WTC11 (cell line): ENCODE measurements around the gene UBD. TPM values are rescaled to one million over a fixed set of nuclear protein-coding genes. Genes with fewer than 3 reads are reported as not detected.

Source experiments
- ATAC-seq: fragments of 200-7000 bp; cut with Tn5 transposase; 2 replicates; pipeline ENCODE4 v1.10.0; 2021; ENCODE audit warnings: mild to moderate bottlenecking, moderate library complexity
- CTCF ChIA-PET: fragments of 300-600 bp; sonication (Branson Sonifier 250); formaldehyde crosslinking; loops from one replicate; lab custom pipeline; 2021; ENCODE audit warnings: antibody characterized with exemption; lab: Charles Lee
- POLR2A ChIA-PET: fragments of 350-600 bp; sonication (Branson Sonifier 250); formaldehyde crosslinking; loops from one replicate; lab custom pipeline; 2021; ENCODE audit warnings: antibody characterized with exemption; lab: Charles Lee
- DNase-seq: peaks from one replicate; pipeline ENCODE4 v3.0.0; 2021; ENCODE audit warnings: low spot score
- H3K27ac Mint-ChIP-seq: 2 replicates; pipeline ENCODE4 v1.8.0; 2021; ENCODE audit warnings: mixed read lengths
- H3K27me3 Mint-ChIP-seq: 2 replicates; pipeline ENCODE4 v1.8.0; 2021; ENCODE audit warnings: low read depth, mild to moderate bottlenecking, moderate library complexity, mixed read lengths
- H3K36me3 Mint-ChIP-seq: 2 replicates; pipeline ENCODE4 v1.8.0; 2021; ENCODE audit warnings: mixed read lengths
- H3K4me1 Mint-ChIP-seq: 2 replicates; pipeline ENCODE4 v1.8.0; 2022; ENCODE audit warnings: mixed read lengths
- H3K4me3 Mint-ChIP-seq: 2 replicates; pipeline ENCODE4 v1.8.0; 2021; ENCODE audit warnings: mild to moderate bottlenecking, moderate library complexity, mixed read lengths
- H3K9me3 Mint-ChIP-seq: 2 replicates; pipeline ENCODE4 v1.8.0; 2021; ENCODE audit warnings: mixed read lengths
- ATF2 ChIP-seq: sonication (generic); formaldehyde crosslinking; IDR thresholded peaks from 2 replicates; pipeline ENCODE4 v1.8.1; 2022; ENCODE audit warnings: low read depth, missing genetic modification reagents, borderline replicate concordance
- CDX4 ChIP-seq: fragments of 250-450 bp; sonication (Bioruptor Pico); IDR thresholded peaks from 2 replicates; pipeline ENCODE4 v1.9.0; 2021; ENCODE audit warnings: moderate library complexity, mild to moderate bottlenecking, inconsistent platforms, borderline replicate concordance
- E2F5 ChIP-seq: sonication (generic); formaldehyde crosslinking; IDR thresholded peaks from 2 replicates; pipeline ENCODE4 v1.8.1; 2022; ENCODE audit warnings: mild to moderate bottlenecking, moderate library complexity, missing genetic modification reagents
- GTF2I ChIP-seq: fragments of 250-450 bp; sonication (Bioruptor Pico); conservative IDR thresholded peaks from 2 replicates; pipeline ENCODE4 v1.4.0; 2021; ENCODE audit warnings: mild to moderate bottlenecking
- JAZF1 ChIP-seq: fragments of 250-450 bp; sonication (Bioruptor Pico); IDR thresholded peaks from 2 replicates; pipeline ENCODE4 v1.9.0; 2021; ENCODE audit warnings: moderate library complexity, mild to moderate bottlenecking, inconsistent platforms
- KAT7 ChIP-seq: sonication (generic); formaldehyde crosslinking; IDR thresholded peaks from 2 replicates; pipeline ENCODE4 v1.8.1; 2023; ENCODE audit warnings: missing genetic modification reagents, mild to moderate bottlenecking, borderline replicate concordance
- MAX ChIP-seq: sonication (generic); formaldehyde crosslinking; IDR thresholded peaks from 2 replicates; pipeline ENCODE4 v1.8.0; 2022; ENCODE audit warnings: mild to moderate bottlenecking, missing genetic modification reagents
- NFATC4 ChIP-seq: fragments of 250-450 bp; sonication (Bioruptor Pico); IDR thresholded peaks from 2 replicates; pipeline ENCODE4 v1.9.0; 2021; ENCODE audit warnings: mild to moderate bottlenecking
- SMAD3 ChIP-seq: sonication (generic); formaldehyde crosslinking; IDR thresholded peaks from 2 replicates; pipeline ENCODE4 v1.8.0; 2022; ENCODE audit warnings: missing genetic modification reagents, mild to moderate bottlenecking, borderline replicate concordance
- TEAD1 ChIP-seq: sonication (generic); formaldehyde crosslinking; IDR thresholded peaks from 2 replicates; pipeline ENCODE4 v1.8.0; 2022; ENCODE audit warnings: mild to moderate bottlenecking, missing genetic modification reagents
- USF2 ChIP-seq: sonication (generic); formaldehyde crosslinking; IDR thresholded peaks from 2 replicates; pipeline ENCODE4 v1.8.1; 2023; ENCODE audit warnings: mild to moderate bottlenecking, missing genetic modification reagents, moderate library complexity
- ZNF281 ChIP-seq: sonication (generic); formaldehyde crosslinking; IDR thresholded peaks from 2 replicates; pipeline ENCODE4 v1.8.0; 2023; ENCODE audit warnings: mild to moderate bottlenecking, missing genetic modification reagents
- ZNF317 ChIP-seq: sonication (generic); formaldehyde crosslinking; IDR thresholded peaks from 2 replicates; pipeline ENCODE4 v1.8.1; 2023; ENCODE audit warnings: low read depth, mild to moderate bottlenecking, moderate library complexity, missing genetic modification reagents, borderline replicate concordance
- ZNF396 ChIP-seq: fragments of 250-450 bp; sonication (Bioruptor Pico); IDR thresholded peaks from 2 replicates; pipeline ENCODE4 v1.8.0; 2021; ENCODE audit warnings: mild to moderate bottlenecking, moderate library complexity, borderline replicate concordance
- ZNF423 ChIP-seq: fragments of 250-450 bp; sonication (Bioruptor Pico); IDR thresholded peaks from 2 replicates; pipeline ENCODE4 v2.1.2; 2022; ENCODE audit warnings: mild to moderate bottlenecking, moderate library complexity
- ZNF512 ChIP-seq: sonication (generic); formaldehyde crosslinking; IDR thresholded peaks from 2 replicates; pipeline ENCODE4 v1.8.1; 2022; ENCODE audit warnings: missing genetic modification reagents, borderline replicate concordance
- ZNF671 ChIP-seq: fragments of 250-450 bp; sonication (Bioruptor Pico); IDR thresholded peaks from 2 replicates; pipeline ENCODE4 v1.8.0; 2021; ENCODE audit warnings: mild to moderate bottlenecking
- ZSCAN18 ChIP-seq: fragments of 250-450 bp; sonication (Bioruptor Pico); IDR thresholded peaks from 2 replicates; pipeline ENCODE4 v2.1.2; 2022; ENCODE audit warnings: mild to moderate bottlenecking, moderate library complexity
- total RNA-seq: library from RNA; stranded (reverse); gene quantifications from 3 replicates; pipeline ENCODE4 v1.2.3, GENCODE V29; 2021

Gene UBD
- total RNA-seq, 1 experiment from 2014 or later, result 0.15 TPM

GRCh38 chr6:29531668-29532067 lies 27.9 kb downstream of the UBD start (continued):
- TF ChIP-seq ZNF281 (CRISPR knock-in tag) (no peak), ZNF512 (CRISPR knock-in tag) (no peak), USF2 (CRISPR knock-in tag) (no peak)

- no peaks in the 10 kb centered on the region for H3K36me3 Mint-ChIP-seq
- H3K27ac Mint-ChIP-seq, result no peak overlapping the region
- ChIA-PET CTCF (no interaction called here), POLR2A (no interaction called here)
- no peak overlapping the region for H3K4me3 Mint-ChIP-seq
- H3K9me3 Mint-ChIP-seq, result peaks cover 13% of the 10 kb centered on the region
- H3K4me1 Mint-ChIP-seq, result peaks cover 5% of the 10 kb centered on the region
- H3K27me3 Mint-ChIP-seq, result no peaks in the 10 kb centered on the region; the same call in 1 of the 2 replicates
- TF ChIP-seq ZNF396 (CRISPR knock-in tag) (no peak), ATF2 (no peak), KAT7 (CRISPR knock-in tag) (no peak), SMAD3 (CRISPR knock-in tag) (no peak), GTF2I (CRISPR knock-in tag) (no peak), CDX4 (CRISPR knock-in tag) (no peak), ZSCAN18 (CRISPR knock-in tag) (no peak)
- ATAC-seq (no peak), DNase-seq (no peak)
Measured at GRCh38 chr6:29530671-29531310, 28.7 kb downstream of the UBD start.

GRCh38 chr6:29529956-29530355 lies 29.6 kb downstream of the UBD start:
- Mint-ChIP-seq H3K4me3 (no peak overlapping the region), H3K9me3 (peaks cover 16% of the 10 kb centered on the region), H3K27ac (no peak overlapping the region), H3K4me1 (peaks cover 13% of the 10 kb centered on the region), H3K36me3 (no peaks in the 10 kb centered on the region; the same call in 1 of the 2 replicates), H3K27me3 (no peaks in the 10 kb centered on the region; the same call in 1 of the 2 replicates)
- ATAC-seq (no peak), DNase-seq (no peak)
- ChIA-PET POLR2A (no interaction called here), CTCF (no interaction called here)
- TF ChIP-seq ZNF423 (no peak), JAZF1 (CRISPR knock-in tag) (no peak), ZNF317 (CRISPR knock-in tag) (no peak), TEAD1 (CRISPR knock-in tag) (no peak), ATF2 (no peak), ZSCAN18 (CRISPR knock-in tag) (no peak), E2F5 (CRISPR knock-in tag) (no peak), MAX (no peak), KAT7 (CRISPR knock-in tag) (no peak), ZNF671 (CRISPR knock-in tag) (no peak), NFATC4 (no peak)
